Sigmoid colon (tissue), 7 donors: ENCODE data around the gene GSX2. TPM values are rescaled to one million over a fixed set of nuclear protein-coding genes. Genes with fewer than 3 reads are reported as not detected.
"Not testable (repeated sequence)": the region's sequence is repeated elsewhere in the genome, so short reads cannot be mapped to it uniquely, and the experiment has no call there.

Source experiments
- DNase-seq: peaks from one replicate; pipeline ENCODE4 v3.0.0-alpha.2; 2019
- H3K27ac ChIP-seq, 4 donors: fragments of 200-600 bp; sonication (generic); one replicate each; pipeline ENCODE4 v1.5.1; 2016 to 2019; ENCODE audit warnings: mild to moderate bottlenecking in 1 of 4
- H3K27me3 ChIP-seq, 3 donors: fragments of 200-600 bp; sonication (generic); one replicate each; pipeline ENCODE4 v1.5.1; 2019; ENCODE audit warnings: mild to moderate bottlenecking in 1 of 3
- H3K36me3 ChIP-seq, 4 donors: fragments of 200-600 bp; sonication (generic); one replicate each; pipeline ENCODE4 v1.5.1; 2016 to 2019
- H3K4me1 ChIP-seq, 4 donors: fragments of 200-600 bp; sonication (generic); one replicate each; pipeline ENCODE4 v1.5.1; 2017 to 2019
- H3K4me3 ChIP-seq, 4 donors: fragments of 200-600 bp; sonication (generic); one replicate each; pipeline ENCODE4 v1.5.1; 2017 to 2019; ENCODE audit warnings: mild to moderate bottlenecking in 2 of 4, moderate library complexity in 1 of 4
- H3K9me3 ChIP-seq, 4 donors: fragments of 200-600 bp in 3 of 4; sonication (generic) in 3 of 4; one replicate each; pipeline versions ENCODE4 v1.5.1 to v1.6.1; 2013 to 2019
- CTCF ChIP-seq, 4 experiments: fragments of 450-650 bp in 3 of 4; fragments of 200-600 bp in 1 of 4; IDR thresholded peaks; one replicate each; pipeline ENCODE4 v1.5.1; 2016 to 2019; ENCODE audit warnings: antibody characterized with exemption in 4 of 4, mild to moderate bottlenecking in 3 of 4, moderate library complexity in 2 of 4
- EP300 ChIP-seq, 4 donors: sonication (generic); formaldehyde crosslinking; IDR thresholded peaks; one replicate each; pipeline ENCODE4 v1.6.1; 2017; ENCODE audit warnings: antibody characterized with exemption in 4 of 4
- POLR2A ChIP-seq, 2 donors: fragments of 450-650 bp; IDR thresholded peaks; one replicate each; pipeline ENCODE4 v1.6.1; 2016; ENCODE audit warnings: antibody characterized with exemption in 2 of 2, mild to moderate bottlenecking in 2 of 2, moderate library complexity in 2 of 2
- POLR2AphosphoS5 ChIP-seq, 4 donors: sonication (generic); formaldehyde crosslinking; IDR thresholded peaks; one replicate each; pipeline ENCODE4 v1.6.1; 2017; ENCODE audit warnings: antibody characterized with exemption in 4 of 4
- WGBS, 2 donors: extraction: QIAGEN DNeasy Blood & Tissue Kit; methylation state at CpG; one replicate each; pipeline ENCODE4 v1.1.7; 2013; 5-methylcytosine and 5-hydroxymethylcytosine counted together
- intact Hi-C: fragments of 100-400 bp; cut with DNase I; formaldehyde crosslinking; loops from one replicate; pipeline ENCODE4 v1.15.1; 2023
- polyA plus RNA-seq, 3 donors: library from polyadenylated mRNA; stranded (reverse); fragments of 200-250 nt; gene quantifications; one replicate each; pipeline ENCODE4 v1.2.3, GENCODE V29; 2013
- total RNA-seq, 4 donors: library from RNA; depleted of rRNA; stranded (reverse); fragments of >200 nt; gene quantifications; one replicate each; pipeline ENCODE4 v1.1.0, GENCODE V29; 2016
- donor health status: healthy with polysubstance abuse.
- donor health status: Bipolar disorder and iron deficiency.
- donor health status: healthy.

GSX2 gene
- total and polyA plus RNA-seq, 7 donors = not detected

- 55 to 66% methylated on average over 5 of the region's 5 CpGs for WGBS, 2 donors
- TF ChIP-seq POLR2AphosphoS5 (IDR thresholded peaks at IDR 0.05) (no peak), EP300 (IDR thresholded peaks at IDR 0.05) (no peak), CTCF (IDR thresholded peaks at IDR 0.05) (no peak), POLR2A (IDR thresholded peaks at IDR 0.05) (no peak)
- H3K4me1 ChIP-seq = no peaks in the 10 kb centered on the region
- H3K27me3 ChIP-seq = no peaks in the 10 kb centered on the region
- no peak overlapping the region for H3K4me3 ChIP-seq
- intact Hi-C loops = no loop called here
- no peak overlapping the region for H3K27ac ChIP-seq
- H3K9me3 ChIP-seq = no peaks in the 10 kb centered on the region
- H3K36me3 ChIP-seq = no peaks in the 10 kb centered on the region
- no peak for DNase-seq
These were observed 19.1 kb downstream of the GSX2 start for GRCh38 chr4:54118850-54119589.

GRCh38 chr4:54120518-54120917 lies 20.6 kb downstream of the GSX2 start:
- DNase-seq = no peak
- no peaks in the 10 kb centered on the region for H3K27me3 ChIP-seq
- H3K9me3 ChIP-seq = no peaks in the 10 kb centered on the region
- intact Hi-C loops = no loop called here
- no peaks in the 10 kb centered on the region for H3K36me3 ChIP-seq
- no peaks in the 10 kb centered on the region for H3K4me1 ChIP-seq
- no peak for TF ChIP-seq CTCF (IDR thresholded peaks at IDR 0.05)
- TF ChIP-seq POLR2AphosphoS5 (IDR thresholded peaks at IDR 0.05) = no peak
- TF ChIP-seq EP300 (IDR thresholded peaks at IDR 0.05) = no peak
- no peak for TF ChIP-seq POLR2A (IDR thresholded peaks at IDR 0.05)
- H3K27ac ChIP-seq = no peak overlapping the region
- no peak overlapping the region for H3K4me3 ChIP-seq

GRCh38 chr4:54127660-54128059 lies 27.7 kb downstream of the GSX2 start:
- intact Hi-C loops = no loop called here
- TF ChIP-seq CTCF (IDR thresholded peaks at IDR 0.05) (no peak), POLR2AphosphoS5 (IDR thresholded peaks at IDR 0.05) (no peak), EP300 (IDR thresholded peaks at IDR 0.05) (no peak), POLR2A (IDR thresholded peaks at IDR 0.05) (no peak)
- Histone ChIP-seq H3K27me3 (no peaks in the 10 kb centered on the region), H3K4me1 (no peaks in the 10 kb centered on the region), H3K36me3 (no peaks in the 10 kb centered on the region), H3K9me3 (peaks cover 0 to 6% (median 0%) of the 10 kb centered on the region in 4 donors), H3K4me3 (no peak overlapping the region), H3K27ac (no peak overlapping the region)
- DNase-seq = no peak
- 94 to 96% methylated on average over 1 of the region's 1 CpG for WGBS, 2 donors

GRCh38 chr4:54128694-54129093 lies 28.7 kb downstream of the GSX2 start:
- H3K9me3 ChIP-seq, DNase-seq, H3K27me3 ChIP-seq, intact Hi-C loops, H3K4me3 ChIP-seq, H3K27ac ChIP-seq, H3K36me3 ChIP-seq, H3K4me1 ChIP-seq: not testable (repeated sequence)
- 68 to 99% methylated on average over 2 of the region's 2 CpGs for WGBS, 2 donors

- 64 to 66% methylated on average over 4 of the region's 4 CpGs for WGBS, 2 donors
- intact Hi-C loops = no loop called here
- Histone ChIP-seq H3K4me1 (no peaks in the 10 kb centered on the region), H3K27ac (no peak overlapping the region), H3K36me3 (no peaks in the 10 kb centered on the region), H3K4me3 (no peak overlapping the region), H3K9me3 (no peaks in the 10 kb centered on the region), H3K27me3 (peaks cover 0 to 4% (median 0%) of the 10 kb centered on the region in 3 donors)
- no peak for DNase-seq
- TF ChIP-seq CTCF (IDR thresholded peaks at IDR 0.05) = no peak
- no peak for TF ChIP-seq EP300 (IDR thresholded peaks at IDR 0.05)
- TF ChIP-seq POLR2AphosphoS5 (IDR thresholded peaks at IDR 0.05) = no peak
- no peak for TF ChIP-seq POLR2A (IDR thresholded peaks at IDR 0.05)
These were observed 39.4 kb downstream of the GSX2 start for GRCh38 chr4:54139332-54139731.
